ENCODE measurements around the gene MED13L.

MED13L gene

DNA sequence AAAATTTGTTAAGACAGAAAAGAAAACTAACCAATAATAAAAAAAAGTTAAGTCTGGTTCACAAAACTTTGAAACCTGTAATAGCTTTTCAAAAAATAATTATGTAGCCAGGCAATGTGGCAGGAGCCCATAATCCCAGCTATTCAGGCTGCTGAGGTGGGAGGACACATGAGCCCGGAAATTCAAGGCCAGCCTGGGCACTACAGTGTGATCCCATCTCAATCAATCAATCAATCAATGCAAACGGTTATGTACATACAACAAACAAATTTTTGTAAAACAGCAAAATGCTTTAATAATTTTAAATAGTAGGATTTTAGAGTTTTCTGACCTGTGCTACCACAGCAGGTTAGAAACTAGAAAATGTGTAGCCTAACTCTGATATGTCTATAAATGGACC, 152.4 kb downstream of the MED13L start:
- Histone ChIP-seq H3K36me3 (ENCODE audit: control insufficient read depth, insufficient read depth, low read length) (no peaks in the 10 kb centered on the region), H3K4me3 (ENCODE audit: low read length) (no peak overlapping the region), H3K9ac (ENCODE audit: low read length) (no peak overlapping the region), H3K9me3 (ENCODE audit: control insufficient read depth, low read length) (no peaks in the 10 kb centered on the region), H3K27me3 (ENCODE audit: control insufficient read depth, insufficient read depth, low read length) (no peaks in the 10 kb centered on the region), H3K4me1 (ENCODE audit: control insufficient read depth, insufficient read depth, low read length) (peaks cover 8% of the 10 kb centered on the region)

DNA sequence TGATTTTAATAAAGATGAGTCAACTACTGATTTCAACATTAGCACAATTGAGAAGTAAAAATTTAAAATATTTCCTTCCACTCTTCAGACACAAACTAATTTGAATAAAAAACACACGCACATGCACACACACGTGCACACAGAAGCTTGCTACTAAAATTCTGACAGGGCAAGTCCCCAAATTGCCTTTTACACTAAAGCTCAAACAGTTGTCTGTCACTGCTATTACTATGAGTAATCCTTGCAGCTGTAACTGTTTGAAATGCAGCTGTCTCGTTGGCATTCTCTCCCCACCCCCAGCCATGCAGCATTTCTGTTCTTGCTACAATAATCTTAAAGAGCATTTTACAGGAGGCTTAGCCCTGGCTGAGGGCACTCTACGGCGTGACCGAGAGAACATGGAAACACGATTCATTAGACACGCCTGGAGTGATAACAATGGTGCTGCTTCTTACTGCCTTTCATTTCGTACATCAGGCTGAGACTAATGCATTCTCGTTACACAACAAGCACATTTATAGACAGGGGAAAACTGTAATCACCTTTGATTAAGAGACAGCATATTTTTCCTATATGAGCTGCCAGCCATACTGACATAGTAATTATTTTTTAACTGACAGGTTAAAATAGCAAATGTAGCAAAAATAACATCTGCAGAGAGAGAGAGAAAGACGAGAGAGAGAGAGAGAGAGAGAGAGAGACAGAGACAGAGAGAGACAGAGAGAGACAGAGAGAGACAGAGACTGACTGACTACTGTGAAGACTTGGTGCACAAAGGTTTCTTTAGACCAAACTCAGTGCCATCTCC, 153.8 kb downstream of the MED13L start:
- Histone ChIP-seq H3K9ac (ENCODE audit: low read length) (no peak overlapping the region), H3K36me3 (ENCODE audit: control insufficient read depth, insufficient read depth, low read length) (no peaks in the 10 kb centered on the region), H3K4me1 (ENCODE audit: control insufficient read depth, insufficient read depth, low read length) (peaks cover 8% of the 10 kb centered on the region), H3K9me3 (ENCODE audit: control insufficient read depth, low read length) (no peaks in the 10 kb centered on the region), H3K27me3 (ENCODE audit: control insufficient read depth, insufficient read depth, low read length) (no peaks in the 10 kb centered on the region), H3K4me3 (ENCODE audit: low read length) (no peak overlapping the region)

DNA sequence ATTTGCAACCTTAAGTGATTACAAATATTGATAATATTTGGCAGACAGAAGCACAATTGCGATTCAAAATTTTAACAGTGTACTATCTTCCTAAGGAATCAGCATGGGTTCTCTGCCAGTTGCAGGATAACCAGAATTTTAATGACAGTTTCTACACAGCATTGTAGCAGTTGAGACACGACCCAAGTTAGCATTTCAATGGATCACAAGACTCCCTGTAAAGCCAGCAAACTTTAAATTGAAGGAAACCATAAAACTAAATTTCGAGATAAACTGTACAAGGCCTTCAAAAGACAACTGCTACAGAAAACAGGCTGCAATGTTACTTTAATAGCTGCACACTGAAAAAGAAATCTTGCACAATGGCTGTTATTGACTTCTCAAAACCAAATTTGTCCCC, 154.9 kb downstream of the MED13L start:
- Histone ChIP-seq H3K27me3 (ENCODE audit: control insufficient read depth, insufficient read depth, low read length) (no peaks in the 10 kb centered on the region), H3K4me1 (ENCODE audit: control insufficient read depth, insufficient read depth, low read length) (peaks cover 8% of the 10 kb centered on the region), H3K9ac (ENCODE audit: low read length) (no peak overlapping the region), H3K4me3 (ENCODE audit: low read length) (no peak overlapping the region), H3K9me3 (ENCODE audit: control insufficient read depth, low read length) (no peaks in the 10 kb centered on the region), H3K36me3 (ENCODE audit: control insufficient read depth, insufficient read depth, low read length) (no peaks in the 10 kb centered on the region)

DNA sequence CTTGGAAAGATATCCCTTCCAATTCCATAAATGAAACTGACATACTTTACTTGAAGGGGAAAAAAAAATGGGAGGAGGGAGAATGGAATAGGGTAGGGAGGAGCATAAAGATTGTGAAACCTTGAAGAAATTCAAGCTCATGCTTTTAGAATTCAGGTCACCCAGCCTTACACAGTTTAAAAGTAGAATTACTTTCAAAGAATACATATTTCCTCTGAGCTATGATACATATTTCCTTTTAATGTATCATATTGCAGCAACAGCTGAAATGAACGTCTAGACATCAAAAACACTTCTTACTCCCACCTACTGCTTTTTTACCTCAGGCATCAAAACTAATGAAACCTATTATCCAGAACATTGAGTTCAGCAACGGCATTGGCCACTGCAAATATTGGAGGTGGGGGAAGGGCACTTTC, 156.0 kb downstream of the MED13L start:
- Histone ChIP-seq H3K4me3 (ENCODE audit: low read length) (no peak overlapping the region), H3K4me1 (ENCODE audit: control insufficient read depth, insufficient read depth, low read length) (peaks cover 8% of the 10 kb centered on the region), H3K27me3 (ENCODE audit: control insufficient read depth, insufficient read depth, low read length) (no peaks in the 10 kb centered on the region), H3K9ac (ENCODE audit: low read length) (no peak overlapping the region), H3K9me3 (ENCODE audit: control insufficient read depth, low read length) (no peaks in the 10 kb centered on the region), H3K36me3 (ENCODE audit: control insufficient read depth, insufficient read depth, low read length) (no peaks in the 10 kb centered on the region)

DNA sequence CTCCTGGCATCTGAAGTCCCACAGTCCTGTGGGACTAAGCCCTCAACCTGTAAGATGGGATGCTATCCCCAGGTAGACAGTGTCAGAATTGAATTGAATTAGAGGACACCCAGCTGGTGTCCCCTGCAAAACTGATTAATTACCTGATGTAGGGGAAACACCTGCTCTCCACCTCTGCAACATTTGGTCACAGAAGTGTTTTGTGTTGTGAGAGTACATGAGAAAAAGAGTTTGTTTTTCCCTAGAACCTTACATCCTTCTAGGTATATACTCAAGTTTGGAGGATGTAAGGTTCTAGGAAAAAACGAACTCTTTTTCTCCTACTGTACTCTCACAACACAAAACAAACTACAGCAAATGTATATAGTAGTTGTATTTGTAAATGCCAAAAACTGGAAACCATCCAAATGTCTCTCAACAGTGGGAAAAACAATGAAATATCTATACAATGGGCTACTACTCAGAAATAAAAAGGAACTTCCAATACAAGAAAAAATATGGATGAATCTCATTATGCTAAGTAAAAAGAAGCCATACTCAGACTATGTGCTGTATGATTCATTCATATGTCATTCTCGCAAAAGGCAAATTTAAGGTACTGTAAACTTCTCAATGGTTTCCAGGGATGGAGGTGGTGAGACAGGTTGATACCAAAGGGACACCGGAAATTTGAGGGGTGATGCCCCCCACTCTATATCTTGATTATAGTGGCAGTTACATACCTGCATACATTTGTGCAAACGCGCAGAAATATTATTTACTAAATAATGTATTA, 160.7 kb downstream of the MED13L start:
- no peaks in the 10 kb centered on the region for H3K4me1 ChIP-seq (ENCODE audit: control insufficient read depth, insufficient read depth, low read length)

DNA sequence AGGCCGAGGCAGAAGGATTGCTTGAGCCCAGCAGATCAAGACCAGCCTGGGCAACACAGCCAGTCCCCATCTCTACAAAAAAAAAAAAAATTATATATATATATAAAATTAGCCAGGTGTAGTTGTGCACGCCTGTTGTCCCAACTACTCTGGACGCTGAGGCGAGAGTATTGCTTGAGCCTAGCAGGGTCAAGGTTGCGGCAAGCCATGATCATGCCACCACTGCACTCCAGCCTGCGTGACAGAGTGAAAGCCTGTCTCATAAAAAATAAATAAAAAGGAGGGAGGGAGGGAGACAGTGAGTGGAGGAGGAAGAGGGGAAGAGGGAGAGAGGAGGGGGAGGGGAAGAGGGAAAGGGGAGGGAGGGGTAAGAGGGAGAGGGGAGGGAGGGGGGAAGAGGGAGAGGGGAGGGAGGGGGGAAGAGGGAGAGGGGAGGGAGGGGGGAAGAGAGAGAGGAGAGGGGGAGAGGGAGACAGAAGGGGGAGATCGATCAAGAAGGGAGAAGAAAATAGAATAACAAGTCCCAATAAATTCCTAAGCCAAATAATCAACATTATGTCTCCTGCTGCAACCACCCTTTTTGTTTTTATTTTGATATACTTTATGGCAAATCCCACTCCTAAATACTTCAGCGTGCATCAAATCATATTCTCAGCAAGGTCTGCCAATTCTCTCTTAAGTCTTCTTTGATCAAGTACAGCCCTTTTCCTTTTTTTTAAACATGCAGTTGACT, 163.9 kb downstream of the MED13L start:
- no peaks in the 10 kb centered on the region for H3K36me3 ChIP-seq (ENCODE audit: control insufficient read depth, insufficient read depth, low read length)
- H3K27me3 ChIP-seq (ENCODE audit: control insufficient read depth, insufficient read depth, low read length): no peaks in the 10 kb centered on the region
- H3K9ac ChIP-seq (ENCODE audit: low read length): no peak overlapping the region
- H3K4me1 ChIP-seq (ENCODE audit: control insufficient read depth, insufficient read depth, low read length): no peaks in the 10 kb centered on the region
- H3K9me3 ChIP-seq (ENCODE audit: control insufficient read depth, low read length): no peaks in the 10 kb centered on the region
- H3K4me3 ChIP-seq (ENCODE audit: low read length): no peak overlapping the region

More for the DNA sequence above, 160.7 kb downstream of the MED13L start:
- Histone ChIP-seq H3K9ac (ENCODE audit: low read length) (no peak overlapping the region), H3K36me3 (ENCODE audit: control insufficient read depth, insufficient read depth, low read length) (no peaks in the 10 kb centered on the region), H3K27me3 (ENCODE audit: control insufficient read depth, insufficient read depth, low read length) (no peaks in the 10 kb centered on the region), H3K4me3 (ENCODE audit: low read length) (no peak overlapping the region), H3K9me3 (ENCODE audit: control insufficient read depth, low read length) (no peaks in the 10 kb centered on the region)

DNA sequence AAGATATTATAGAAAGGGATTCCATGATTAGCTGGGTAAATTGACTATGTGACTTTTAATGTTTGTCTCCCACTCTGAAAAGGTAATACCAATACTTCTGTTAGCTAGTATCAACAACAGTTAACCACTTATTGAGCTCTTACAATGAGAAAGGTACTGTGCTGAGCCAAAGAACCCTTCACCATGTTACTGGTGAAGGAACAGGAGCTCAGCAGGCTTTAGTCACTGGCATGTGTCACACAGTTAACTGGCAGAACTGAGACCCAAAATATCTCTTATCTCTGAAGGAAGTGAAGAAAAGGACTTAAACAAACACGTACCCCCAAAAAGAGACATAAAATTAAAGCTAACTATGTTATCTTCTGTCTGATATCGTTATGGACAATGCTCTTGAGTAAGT, 170.6 kb downstream of the MED13L start:
- Histone ChIP-seq H3K4me3 (ENCODE audit: low read length) (no peak overlapping the region), H3K9me3 (ENCODE audit: control insufficient read depth, low read length) (no peaks in the 10 kb centered on the region), H3K27me3 (ENCODE audit: control insufficient read depth, insufficient read depth, low read length) (no peaks in the 10 kb centered on the region), H3K9ac (ENCODE audit: low read length) (no peak overlapping the region), H3K4me1 (ENCODE audit: control insufficient read depth, insufficient read depth, low read length) (no peaks in the 10 kb centered on the region), H3K36me3 (ENCODE audit: control insufficient read depth, insufficient read depth, low read length) (no peaks in the 10 kb centered on the region)

DNA sequence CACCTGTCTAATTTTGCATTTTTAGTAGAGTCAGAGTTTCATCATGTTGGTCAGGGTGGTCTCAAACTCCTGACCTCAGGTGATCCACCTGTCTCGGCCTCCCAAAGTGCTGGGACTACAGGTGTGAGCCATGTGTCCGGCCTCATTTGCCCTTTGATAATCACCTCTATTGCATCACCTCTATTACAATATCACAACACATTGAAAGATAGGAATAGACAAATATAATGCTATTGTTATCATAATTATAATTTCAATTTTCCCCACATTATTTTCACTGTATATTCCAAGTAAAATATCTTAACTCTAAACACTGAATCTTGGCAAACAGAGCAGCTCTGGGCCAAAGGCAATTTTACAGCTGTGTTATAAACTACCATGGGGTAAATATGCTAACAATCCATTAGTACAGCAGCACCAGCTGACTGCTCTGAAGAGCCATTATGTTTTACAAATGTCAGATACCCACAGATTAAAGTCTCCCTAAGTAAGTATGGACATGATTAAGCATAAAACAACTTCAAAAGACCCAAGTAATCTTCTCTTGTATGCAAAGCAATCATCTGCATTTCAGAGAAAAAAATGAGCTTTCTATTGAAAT, 173.2 kb downstream of the MED13L start:
- H3K9ac ChIP-seq (ENCODE audit: low read length): no peak overlapping the region
- H3K9me3 ChIP-seq (ENCODE audit: control insufficient read depth, low read length): no peaks in the 10 kb centered on the region
- no peaks in the 10 kb centered on the region for H3K27me3 ChIP-seq (ENCODE audit: control insufficient read depth, insufficient read depth, low read length)
- H3K4me3 ChIP-seq (ENCODE audit: low read length): no peak overlapping the region
- no peaks in the 10 kb centered on the region for H3K4me1 ChIP-seq (ENCODE audit: control insufficient read depth, insufficient read depth, low read length)
- H3K36me3 ChIP-seq (ENCODE audit: control insufficient read depth, insufficient read depth, low read length): no peaks in the 10 kb centered on the region

DNA sequence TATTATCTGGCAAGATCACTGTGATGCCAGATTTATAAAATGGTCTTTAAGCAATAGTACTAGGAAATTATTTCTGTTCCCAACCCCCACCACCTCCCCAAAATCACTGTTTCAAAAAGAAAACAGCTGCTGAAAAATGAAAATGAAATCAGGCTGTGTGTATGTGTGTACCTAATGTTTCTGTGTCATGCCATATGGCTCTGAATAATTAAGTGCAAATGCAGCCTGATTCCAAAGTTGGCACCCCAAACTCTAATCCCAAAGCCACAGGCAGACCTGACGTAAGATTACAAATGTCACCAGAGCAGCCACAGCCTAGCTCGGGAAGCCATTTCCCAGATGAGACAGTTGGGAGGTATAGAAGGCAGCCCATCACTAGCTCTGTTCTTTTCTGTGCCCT, 175.5 kb downstream of the MED13L start:
- Histone ChIP-seq H3K4me1 (ENCODE audit: control insufficient read depth, insufficient read depth, low read length) (no peaks in the 10 kb centered on the region), H3K9me3 (ENCODE audit: control insufficient read depth, low read length) (no peaks in the 10 kb centered on the region), H3K27me3 (ENCODE audit: control insufficient read depth, insufficient read depth, low read length) (no peaks in the 10 kb centered on the region), H3K9ac (ENCODE audit: low read length) (no peak overlapping the region), H3K36me3 (ENCODE audit: control insufficient read depth, insufficient read depth, low read length) (no peaks in the 10 kb centered on the region), H3K4me3 (ENCODE audit: low read length) (no peak overlapping the region)

DNA sequence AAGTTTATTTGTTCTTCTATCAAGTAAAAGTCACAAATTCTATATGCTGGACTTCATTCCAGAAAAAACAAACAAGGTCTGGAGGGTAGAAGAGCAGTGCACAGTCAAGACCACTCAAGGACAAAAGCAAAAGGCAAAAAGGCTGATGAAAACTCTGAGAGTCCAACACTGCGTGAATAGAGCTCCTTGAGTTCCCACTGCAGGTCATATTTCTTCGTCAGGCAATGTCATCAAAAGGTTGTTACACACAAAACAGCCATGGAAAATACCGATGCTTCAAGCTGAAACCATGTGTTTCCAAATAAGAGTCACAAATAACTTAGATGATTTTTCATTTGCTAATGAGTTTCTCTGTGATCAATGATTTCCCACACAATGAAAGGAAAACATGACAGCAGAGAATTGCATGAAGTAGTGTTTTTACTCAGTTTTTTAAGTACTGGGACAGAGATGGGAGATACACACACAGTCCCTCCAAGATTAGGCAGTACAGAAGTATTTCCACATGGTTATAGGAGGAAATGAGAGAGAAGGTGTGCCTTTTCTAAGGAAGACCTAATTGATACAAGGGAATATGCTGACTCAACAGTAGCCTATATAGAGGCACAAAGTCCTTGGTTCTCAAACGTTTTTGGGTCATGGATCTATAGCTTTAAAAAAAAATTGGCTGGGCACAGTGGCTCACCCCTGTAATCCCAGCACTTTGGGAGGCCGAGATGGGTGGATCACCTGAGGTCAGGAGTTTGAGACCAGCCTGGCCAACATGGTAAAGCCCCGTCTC, 177.7 kb downstream of the MED13L start:
- H3K9me3 ChIP-seq (ENCODE audit: control insufficient read depth, low read length): no peaks in the 10 kb centered on the region
- H3K36me3 ChIP-seq (ENCODE audit: control insufficient read depth, insufficient read depth, low read length): no peaks in the 10 kb centered on the region
- no peaks in the 10 kb centered on the region for H3K27me3 ChIP-seq (ENCODE audit: control insufficient read depth, insufficient read depth, low read length)
- H3K4me3 ChIP-seq (ENCODE audit: low read length): no peak overlapping the region
- no peak overlapping the region for H3K9ac ChIP-seq (ENCODE audit: low read length)
- H3K4me1 ChIP-seq (ENCODE audit: control insufficient read depth, insufficient read depth, low read length): no peaks in the 10 kb centered on the region

DNA sequence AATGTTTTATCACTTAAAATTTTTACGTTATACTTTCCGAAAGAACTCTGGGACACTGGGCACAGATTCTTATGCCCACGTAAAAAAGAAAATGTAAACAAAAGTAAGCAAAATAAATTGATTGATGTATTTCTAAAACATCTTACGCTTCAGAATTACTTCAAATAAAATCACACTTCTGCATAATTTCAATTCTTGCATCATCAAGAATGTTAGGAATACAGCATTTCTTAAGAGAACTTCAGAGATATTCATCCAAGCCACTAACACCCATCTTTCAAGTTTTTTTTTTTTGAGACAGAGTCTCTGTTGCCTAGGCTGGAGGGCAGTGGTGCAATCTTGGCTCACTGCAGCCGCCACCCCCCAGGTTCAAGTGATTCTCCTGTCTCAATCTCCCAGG, 180.6 kb downstream of the MED13L start:
- H3K4me3 ChIP-seq (ENCODE audit: low read length): no peak overlapping the region
- no peaks in the 10 kb centered on the region for H3K27me3 ChIP-seq (ENCODE audit: control insufficient read depth, insufficient read depth, low read length)
- no peaks in the 10 kb centered on the region for H3K4me1 ChIP-seq (ENCODE audit: control insufficient read depth, insufficient read depth, low read length)
- no peak overlapping the region for H3K9ac ChIP-seq (ENCODE audit: low read length)
- no peaks in the 10 kb centered on the region for H3K9me3 ChIP-seq (ENCODE audit: control insufficient read depth, low read length)
- no peaks in the 10 kb centered on the region for H3K36me3 ChIP-seq (ENCODE audit: control insufficient read depth, insufficient read depth, low read length)

Data from mucosa of stomach (tissue), 1 donor.